ENCODE measurements around the gene KCNK2. TPM values are rescaled to one million over a fixed set of nuclear protein-coding genes. Genes with fewer than 3 reads are reported as not detected.

KCNK2 gene
- total RNA-seq, 1 donor from 2014 or later: 7.4 TPM

DNA sequence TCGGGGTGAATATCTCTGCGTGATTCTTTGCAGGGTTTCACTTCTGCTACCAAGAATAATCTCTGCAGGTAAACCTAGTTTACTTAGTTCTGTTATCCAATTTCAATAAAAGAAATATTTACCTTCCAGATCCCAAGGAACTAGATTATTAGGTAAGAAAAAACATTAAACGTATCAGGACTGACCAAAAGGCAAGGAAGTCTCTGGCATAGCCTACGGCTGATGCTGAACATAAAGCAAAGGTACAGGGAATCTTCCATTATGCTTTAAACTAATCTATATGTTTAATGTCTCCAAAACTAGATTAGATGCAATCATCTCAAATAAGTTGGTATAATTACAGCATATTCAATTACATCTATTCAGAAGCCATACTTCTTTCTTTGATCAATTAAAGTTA, 168.9 kb downstream of the KCNK2 start:
- DNase-seq (ENCODE audit: low spot score in 2 of 2, unreplicated experiment in 2 of 2): no peak
- no peaks in the 10 kb centered on the region for H3K36me3 Mint-ChIP-seq
- H3K27ac Mint-ChIP-seq: no peak overlapping the region
- H3K27me3 Mint-ChIP-seq (ENCODE audit: low read depth): peaks cover 4% of the 10 kb centered on the region
- peaks cover 8% of the 10 kb centered on the region for H3K9me3 Mint-ChIP-seq
- H3K4me1 Mint-ChIP-seq: no peaks in the 10 kb centered on the region
- H3K4me3 Mint-ChIP-seq: no peak overlapping the region
- TF ChIP-seq, protein P1, sequence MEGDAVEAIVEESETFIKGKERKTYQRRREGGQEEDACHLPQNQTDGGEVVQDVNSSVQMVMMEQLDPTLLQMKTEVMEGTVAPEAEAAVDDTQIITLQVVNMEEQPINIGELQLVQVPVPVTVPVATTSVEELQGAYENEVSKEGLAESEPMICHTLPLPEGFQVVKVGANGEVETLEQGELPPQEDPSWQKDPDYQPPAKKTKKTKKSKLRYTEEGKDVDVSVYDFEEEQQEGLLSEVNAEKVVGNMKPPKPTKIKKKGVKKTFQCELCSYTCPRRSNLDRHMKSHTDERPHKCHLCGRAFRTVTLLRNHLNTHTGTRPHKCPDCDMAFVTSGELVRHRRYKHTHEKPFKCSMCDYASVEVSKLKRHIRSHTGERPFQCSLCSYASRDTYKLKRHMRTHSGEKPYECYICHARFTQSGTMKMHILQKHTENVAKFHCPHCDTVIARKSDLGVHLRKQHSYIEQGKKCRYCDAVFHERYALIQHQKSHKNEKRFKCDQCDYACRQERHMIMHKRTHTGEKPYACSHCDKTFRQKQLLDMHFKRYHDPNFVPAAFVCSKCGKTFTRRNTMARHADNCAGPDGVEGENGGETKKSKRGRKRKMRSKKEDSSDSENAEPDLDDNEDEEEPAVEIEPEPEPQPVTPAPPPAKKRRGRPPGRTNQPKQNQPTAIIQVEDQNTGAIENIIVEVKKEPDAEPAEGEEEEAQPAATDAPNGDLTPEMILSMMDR (IDR thresholded peaks at IDR 0.05; ENCODE audit: unreplicated experiment): no peak

- no peak overlapping the region for H3K27ac Mint-ChIP-seq
- H3K4me3 Mint-ChIP-seq: no peak overlapping the region
- peaks cover 4% of the 10 kb centered on the region for H3K27me3 Mint-ChIP-seq (ENCODE audit: low read depth)
- H3K4me1 Mint-ChIP-seq: peaks cover 1% of the 10 kb centered on the region
- peaks cover 8% of the 10 kb centered on the region for H3K9me3 Mint-ChIP-seq
- H3K36me3 Mint-ChIP-seq: no peaks in the 10 kb centered on the region
- TF ChIP-seq, protein P1 (IDR thresholded peaks at IDR 0.05; ENCODE audit: unreplicated experiment): no peak
- DNase-seq (ENCODE audit: low spot score in 2 of 2, unreplicated experiment in 2 of 2): no peak
Observed at GRCh38 chr1:215252164-215252563, 169.6 kb downstream of the KCNK2 start.

GRCh38 chr1:215256936-215257679, 174.6 kb downstream of the KCNK2 start:
- TF ChIP-seq, protein P1 (IDR thresholded peaks at IDR 0.05; ENCODE audit: unreplicated experiment): no peak
- H3K9me3 Mint-ChIP-seq: peaks cover 6% of the 10 kb centered on the region
- H3K4me1 Mint-ChIP-seq: peaks cover 1% of the 10 kb centered on the region
- H3K27me3 Mint-ChIP-seq (ENCODE audit: low read depth): peaks cover 4% of the 10 kb centered on the region
- no peak overlapping the region for H3K27ac Mint-ChIP-seq
- H3K36me3 Mint-ChIP-seq: no peaks in the 10 kb centered on the region
- no peak for DNase-seq (ENCODE audit: low spot score in 2 of 2, unreplicated experiment in 2 of 2)
- no peak overlapping the region for H3K4me3 Mint-ChIP-seq

DNA sequence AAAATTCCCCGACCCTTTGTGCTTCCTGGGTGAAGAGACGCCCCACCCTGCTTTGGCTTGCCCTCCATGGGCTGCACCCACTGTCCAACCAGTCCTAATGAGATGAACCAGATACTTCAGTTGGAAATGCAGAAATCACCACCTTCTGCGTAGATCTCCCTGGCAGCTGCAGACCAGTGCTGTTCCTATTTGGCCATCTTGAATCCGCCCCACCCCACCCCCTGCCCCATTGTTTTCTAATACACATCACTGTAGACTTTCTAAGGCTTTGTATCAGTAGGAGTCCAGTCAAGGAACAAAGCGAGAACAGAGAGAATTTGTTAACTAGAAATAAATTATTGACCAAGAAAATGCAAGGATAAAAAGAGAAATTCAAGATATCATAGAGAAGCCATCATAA, 178.2 kb downstream of the KCNK2 start:
- H3K4me1 Mint-ChIP-seq: peaks cover 1% of the 10 kb centered on the region
- H3K27me3 Mint-ChIP-seq (ENCODE audit: low read depth): peaks cover under 1% of the 10 kb centered on the region
- H3K27ac Mint-ChIP-seq: no peak overlapping the region
- no peaks in the 10 kb centered on the region for H3K36me3 Mint-ChIP-seq
- no peak overlapping the region for H3K4me3 Mint-ChIP-seq
- H3K9me3 Mint-ChIP-seq: peaks cover 6% of the 10 kb centered on the region
- TF ChIP-seq, protein P1 (IDR thresholded peaks at IDR 0.05; ENCODE audit: unreplicated experiment): no peak
- DNase-seq (ENCODE audit: low spot score in 2 of 2, unreplicated experiment in 2 of 2): no peak

DNA sequence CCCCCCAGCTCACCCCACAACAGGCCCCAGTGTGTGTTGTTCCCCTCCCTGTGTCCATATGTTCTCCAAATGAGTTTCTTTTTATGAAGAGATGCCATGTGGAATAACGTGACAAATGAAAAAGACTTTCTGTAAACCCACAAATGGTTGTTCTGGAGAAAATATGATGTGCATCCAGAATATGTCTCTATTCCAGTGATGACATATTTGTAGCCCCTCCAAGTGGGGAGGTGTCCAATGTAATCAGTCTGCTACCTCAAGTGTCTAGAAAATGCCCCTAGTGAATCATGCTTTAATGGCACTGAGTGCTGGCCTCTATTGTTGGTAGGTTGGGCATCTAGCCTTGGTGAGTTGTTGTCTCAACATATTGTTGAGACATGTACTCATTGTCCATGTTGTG, 179.6 kb downstream of the KCNK2 start:
- H3K36me3 Mint-ChIP-seq: no peaks in the 10 kb centered on the region

More for the DNA sequence above, 179.6 kb downstream of the KCNK2 start:
- TF ChIP-seq, protein P1 (IDR thresholded peaks at IDR 0.05; ENCODE audit: unreplicated experiment): no peak
- Mint-ChIP-seq H3K9me3 (peaks cover 6% of the 10 kb centered on the region), H3K27ac (no peak overlapping the region), H3K4me1 (peaks cover under 1% of the 10 kb centered on the region), H3K4me3 (no peak overlapping the region), H3K27me3 (ENCODE audit: low read depth) (no peaks in the 10 kb centered on the region)
- no peak for DNase-seq (ENCODE audit: low spot score in 2 of 2, unreplicated experiment in 2 of 2)
